CD4-positive, alpha-beta T cell treated with Interleukin-1 beta for 1 hour (primary cell): ENCODE data around the gene PPP2R3A.
"Not testable (repeated sequence)": the region's sequence is repeated elsewhere in the genome, so short reads cannot be mapped to it uniquely, and the experiment has no call there.

Experiments used
- DNase-seq, 2 donors: peaks; one replicate each; pipeline ENCODE4 v3.0.0-alpha.2; 2020 to 2022

Gene PPP2R3A

DNA sequence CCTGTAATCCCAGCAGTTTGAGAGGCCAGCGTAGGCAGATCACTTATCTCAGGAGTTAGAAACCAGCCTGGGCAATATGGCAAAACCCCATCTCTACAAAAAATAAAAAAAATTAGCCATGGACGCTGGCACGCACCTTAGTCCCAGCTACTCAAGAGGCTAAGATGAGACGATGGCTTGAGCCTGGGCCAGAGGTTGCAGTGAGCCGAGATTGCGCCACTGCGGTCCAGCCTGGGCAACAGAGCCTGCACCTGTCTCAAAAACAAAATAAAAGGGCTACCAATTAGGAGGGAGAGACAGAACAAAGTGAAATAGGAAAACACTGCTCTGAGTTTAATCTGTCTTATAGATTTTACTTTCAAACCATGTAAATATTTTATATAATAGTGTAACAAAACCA lies 196.8 kb downstream of the PPP2R3A start:
- no peak for DNase-seq

DNA sequence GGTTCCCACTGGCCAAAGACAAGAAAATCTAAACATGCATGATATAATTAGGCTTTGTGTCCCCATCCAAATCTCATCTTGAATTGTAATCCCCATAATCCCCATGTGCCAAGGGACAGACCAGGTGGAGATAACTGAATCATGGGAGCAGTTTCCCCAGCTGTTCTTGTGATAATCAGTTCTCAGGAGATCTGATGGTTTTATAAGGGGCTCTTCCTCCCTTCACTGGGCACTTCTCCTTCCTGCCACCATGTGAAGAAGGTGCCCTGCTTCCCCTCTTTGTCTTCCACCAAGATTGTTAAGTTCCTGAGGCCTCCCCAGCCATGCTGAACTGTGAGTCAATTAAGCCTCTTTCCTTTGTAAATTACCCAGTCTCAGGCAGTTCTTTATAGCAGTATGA lies 198.1 kb downstream of the PPP2R3A start:
- DNase-seq: not testable (repeated sequence)

DNA sequence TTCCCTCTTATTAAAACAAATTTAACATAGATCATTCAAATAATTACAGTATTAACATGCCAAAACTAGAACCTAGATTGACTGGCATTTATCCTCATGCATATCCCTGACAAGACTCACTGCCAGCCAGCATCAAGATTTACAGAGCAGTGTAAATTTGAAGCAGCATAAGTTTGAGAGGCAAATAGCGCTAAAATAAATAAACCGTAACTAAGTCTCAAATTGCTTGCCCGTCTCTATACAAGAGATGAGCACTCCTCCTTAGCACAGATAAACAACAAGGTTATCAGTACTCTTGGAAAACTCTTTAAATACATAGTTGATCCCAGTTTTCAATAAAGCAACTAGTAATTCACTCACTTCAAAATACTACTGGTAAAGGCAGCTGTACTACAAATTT lies 201.0 kb downstream of the PPP2R3A start:
- no peak for DNase-seq

DNA sequence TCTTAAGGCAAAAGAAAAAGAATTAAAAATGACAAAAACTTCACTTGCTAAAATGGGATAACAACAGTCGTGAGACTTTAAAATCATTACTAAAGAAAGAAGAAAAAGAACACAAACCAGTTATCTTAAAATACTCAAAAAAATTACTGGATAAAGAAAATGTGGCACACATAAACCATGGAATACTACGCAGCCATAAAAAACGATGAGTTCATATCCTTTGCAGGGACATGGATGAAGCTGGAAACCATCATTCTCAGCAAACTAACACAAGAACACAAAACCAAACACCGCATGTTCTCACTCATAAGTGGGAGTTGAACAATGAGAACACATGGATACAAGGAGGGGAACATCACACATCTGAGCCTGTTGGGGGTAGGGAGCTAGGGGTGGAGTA lies 202.7 kb downstream of the PPP2R3A start:
- not testable (repeated sequence) for DNase-seq

DNA sequence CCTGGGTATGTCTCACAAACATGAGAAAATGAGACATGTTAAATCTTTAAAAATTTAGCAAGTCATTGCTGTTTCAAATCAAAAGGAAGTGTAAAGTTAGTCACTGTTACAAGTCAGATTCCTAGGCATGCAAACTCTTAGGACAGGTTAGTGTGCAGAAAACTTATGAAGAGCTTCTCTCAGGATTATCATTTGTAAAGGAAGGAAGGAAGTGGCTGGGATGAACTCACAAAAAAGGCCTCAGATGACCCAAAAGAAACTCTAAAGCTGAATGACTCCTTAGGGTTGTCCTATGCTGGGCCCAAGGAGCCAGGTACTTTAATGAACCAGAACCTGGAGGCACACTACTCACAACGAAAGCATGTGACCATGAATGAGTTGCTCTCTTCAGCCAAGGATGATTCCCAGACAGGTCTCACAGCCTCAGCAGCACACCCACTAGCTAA lies 205.6 kb downstream of the PPP2R3A start:
- no peak for DNase-seq

DNA sequence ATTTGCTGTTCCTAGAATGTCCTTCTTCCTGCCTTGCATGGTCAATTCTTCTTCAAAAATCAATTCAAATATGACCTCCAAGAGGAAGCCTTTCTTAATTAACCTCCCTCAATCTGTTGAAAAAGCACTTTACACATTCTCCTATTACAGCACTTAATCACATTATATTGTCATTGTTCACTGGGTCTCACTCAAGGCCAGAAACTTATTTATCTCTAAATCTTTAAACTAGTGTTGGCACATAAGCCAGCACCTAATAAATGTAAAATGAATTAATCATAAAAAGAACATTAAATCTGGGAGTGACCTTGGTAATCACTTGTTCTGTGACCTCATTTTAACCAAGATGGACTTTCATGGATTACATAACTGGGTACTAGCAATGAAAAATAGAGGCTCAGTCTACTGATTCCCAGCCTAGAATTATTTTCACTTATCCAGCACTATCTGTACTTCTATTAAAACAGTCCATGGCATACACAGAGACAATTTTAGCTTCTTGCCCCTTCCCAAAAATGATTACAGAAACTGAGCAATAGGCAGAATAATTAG lies 208.5 kb downstream of the PPP2R3A start:
- DNase-seq: no peak

- no peak for DNase-seq
These were observed 212.3 kb downstream of the PPP2R3A start for GRCh38 chr3:136177876-136178275.

- no peak for DNase-seq
These were observed 216.2 kb downstream of the PPP2R3A start for GRCh38 chr3:136181741-136182140.

DNA sequence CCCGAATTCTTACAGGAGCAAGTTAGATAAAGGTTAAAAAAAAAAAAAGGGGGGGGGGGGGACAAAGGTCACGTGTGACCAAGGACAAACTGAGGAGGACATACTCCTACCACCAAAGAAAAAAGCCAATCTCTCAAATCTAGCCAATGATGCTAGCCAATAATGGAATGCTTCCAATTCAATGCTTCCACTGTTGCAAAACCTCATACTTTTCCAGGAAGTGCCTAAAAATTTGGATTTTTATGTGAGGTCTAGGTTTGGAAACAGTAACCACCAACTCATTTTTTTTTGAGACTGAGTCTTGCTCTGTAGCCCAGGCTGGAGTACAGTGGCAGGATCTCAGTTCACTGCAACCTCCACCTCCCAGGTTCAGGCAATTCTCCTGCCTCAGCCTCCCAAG lies 219.2 kb downstream of the PPP2R3A start:
- no peak for DNase-seq

DNA sequence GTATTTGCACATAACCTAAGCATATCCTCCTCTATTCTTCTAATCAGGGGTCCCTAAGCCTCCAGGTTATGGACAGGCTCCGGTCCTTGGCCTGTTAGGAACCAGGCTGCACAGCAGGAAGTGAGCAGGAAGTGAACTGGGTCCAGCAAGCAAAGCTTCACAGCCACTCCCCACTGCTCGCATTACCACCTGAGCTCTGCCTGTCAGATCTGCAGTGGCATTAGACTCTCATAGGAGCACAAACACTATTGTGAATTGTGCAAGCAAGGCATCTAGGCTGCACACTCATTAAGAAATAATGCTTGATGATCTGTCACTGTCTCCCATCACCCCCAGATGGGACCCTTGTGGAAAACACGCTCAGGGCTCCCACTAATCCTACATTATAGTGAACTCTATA lies 220.8 kb downstream of the PPP2R3A start:
- DNase-seq: peak in 1 of 2 donors; percentile 28

DNA sequence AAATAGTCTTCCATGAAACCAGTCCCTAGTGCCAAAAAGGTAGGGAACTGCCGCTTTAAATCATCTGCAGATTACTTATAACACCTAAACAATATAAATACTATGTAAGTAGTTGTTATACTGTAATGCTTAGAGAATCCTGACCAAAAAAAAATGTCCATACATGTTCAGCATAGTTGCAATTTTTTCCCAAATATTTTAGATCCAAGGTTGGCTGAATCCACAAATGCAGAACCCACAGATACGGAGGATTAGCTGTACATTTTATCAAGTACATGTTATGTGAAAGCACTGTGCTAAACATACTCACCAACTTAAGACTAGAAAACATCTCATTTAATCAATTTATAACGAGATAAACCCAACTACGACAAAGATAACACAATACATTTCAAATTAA lies 221.3 kb downstream of the PPP2R3A start:
- DNase-seq: no peak

GRCh38 chr3:136187868-136188267 lies 222.3 kb downstream of the PPP2R3A start:
- no peak for DNase-seq

DNA sequence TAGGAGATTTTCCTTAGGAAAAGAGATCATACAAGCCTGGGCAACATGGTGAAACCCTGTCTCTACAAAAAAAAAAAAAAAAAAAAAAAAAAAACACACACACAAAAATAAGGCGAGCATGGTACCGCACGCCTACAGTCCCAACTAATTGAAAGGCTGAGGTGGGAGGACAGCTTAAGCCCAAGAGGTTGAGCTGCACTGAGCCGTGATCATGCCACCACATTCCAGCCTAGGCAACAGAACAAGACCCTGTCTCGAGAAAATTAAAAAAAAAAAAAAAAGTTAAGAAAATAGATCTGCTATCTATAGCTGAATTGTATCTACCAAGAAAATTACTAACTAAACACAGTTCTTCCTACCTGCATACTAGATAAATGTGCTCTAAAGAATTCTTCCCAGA lies 223.5 kb downstream of the PPP2R3A start:
- DNase-seq: no peak

DNA sequence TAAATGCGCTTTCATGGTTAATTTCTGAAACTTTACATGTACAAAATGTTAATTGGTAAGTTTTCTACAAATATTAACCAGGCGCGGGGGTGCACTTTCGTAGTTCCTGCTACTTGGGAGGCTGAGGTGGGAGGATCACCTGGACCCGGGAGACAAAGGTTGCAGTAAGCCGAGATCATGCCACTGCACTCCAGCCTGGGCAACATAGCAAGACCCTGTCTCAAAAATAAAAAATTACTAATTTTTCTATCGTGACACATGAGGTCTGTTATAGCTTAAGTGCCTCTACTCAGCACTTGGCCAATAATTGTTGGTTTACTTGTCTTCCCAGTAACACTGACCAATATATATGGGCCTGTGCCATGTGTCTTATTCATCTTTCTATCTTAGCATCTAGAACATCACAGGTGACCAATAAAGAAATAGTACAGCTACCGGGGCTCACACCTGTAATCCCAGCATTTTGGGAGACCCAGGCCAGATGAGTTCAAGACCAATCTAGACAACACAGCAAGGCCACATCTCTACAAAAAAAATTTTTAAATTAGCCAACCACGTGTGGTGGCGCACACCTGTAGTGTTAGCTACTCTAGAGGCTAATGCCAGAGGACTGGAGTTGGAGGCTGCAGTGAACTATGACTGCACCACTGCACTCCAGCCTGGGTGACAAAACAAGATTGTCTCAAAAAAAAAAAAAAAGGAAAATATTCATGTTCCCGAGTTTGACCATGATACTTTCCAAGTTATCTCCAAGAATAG lies 224.5 kb downstream of the PPP2R3A start:
- DNase-seq: no peak

DNA sequence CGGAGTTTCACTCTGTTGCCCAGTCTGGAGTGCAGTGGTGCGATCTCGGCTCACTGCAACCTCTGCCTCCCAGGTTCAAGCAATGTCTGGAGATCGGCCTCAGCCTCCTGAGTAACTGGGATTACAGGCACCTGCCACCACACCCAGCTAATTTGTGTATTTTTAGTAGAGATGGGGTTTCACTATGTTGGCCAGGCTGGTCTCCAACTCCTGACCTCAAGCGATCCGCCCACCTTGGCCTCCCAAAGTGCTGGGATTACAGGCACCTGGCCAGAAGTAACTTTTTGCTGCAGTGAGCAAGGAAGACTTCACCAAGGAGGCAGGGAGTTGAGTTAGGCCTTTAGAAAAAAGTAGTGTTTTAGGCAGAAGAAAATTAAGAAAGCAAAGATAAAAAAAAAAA lies 226.7 kb downstream of the PPP2R3A start:
- DNase-seq: not testable (repeated sequence)

DNA sequence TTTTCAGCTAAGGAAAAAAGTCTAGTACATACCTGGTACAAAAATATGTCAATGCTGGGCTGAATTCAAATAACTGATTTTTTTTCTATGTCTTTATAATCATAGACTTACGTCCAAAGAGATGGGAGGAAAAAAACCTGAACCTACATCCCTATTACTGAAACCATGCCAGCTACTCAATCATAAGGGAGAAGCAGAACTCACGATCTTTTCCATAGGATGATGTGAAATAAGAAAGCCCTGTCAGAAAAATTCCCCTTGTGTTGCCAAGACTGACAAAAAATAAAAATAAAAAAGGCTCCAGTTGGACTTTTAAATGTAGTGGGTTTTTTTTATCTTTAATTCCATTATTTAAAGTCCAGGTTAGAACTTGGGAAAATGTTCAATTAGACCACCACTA lies 227.3 kb downstream of the PPP2R3A start:
- no peak for DNase-seq

DNA sequence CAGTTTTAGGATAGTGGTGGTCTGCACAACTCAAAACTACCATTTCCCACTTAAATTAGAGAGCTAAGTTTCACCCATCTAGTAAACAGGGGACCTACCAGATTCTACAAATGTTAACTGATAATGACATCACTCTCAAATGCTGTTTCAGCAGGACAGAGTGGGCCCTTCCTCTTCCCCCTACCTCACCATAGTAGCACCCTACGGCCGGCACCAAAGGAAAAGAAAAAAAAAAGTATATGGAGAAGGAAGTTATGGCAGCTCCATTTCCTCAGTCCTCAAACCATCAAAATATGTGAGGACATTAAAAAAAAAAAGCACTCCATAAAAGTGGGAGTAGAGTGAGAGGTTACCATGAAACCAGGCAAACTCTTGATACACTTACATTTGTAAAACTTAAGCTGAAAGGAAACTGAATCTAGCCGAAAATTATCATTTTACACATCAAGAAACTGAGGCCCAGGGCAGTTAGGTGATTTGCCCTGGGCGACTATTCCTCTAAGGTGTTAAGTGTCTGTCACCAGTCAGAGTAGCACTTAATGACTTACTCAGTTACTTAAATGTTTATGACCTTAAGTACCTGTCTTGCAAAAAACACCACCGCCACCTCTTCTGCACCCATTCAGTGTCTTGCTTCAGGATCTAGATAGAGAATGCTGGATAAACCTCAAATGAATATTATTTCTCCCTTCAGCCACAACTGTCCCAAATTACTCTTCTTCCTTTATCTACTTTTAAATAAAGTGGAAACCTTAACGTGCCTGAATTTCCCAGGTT lies 227.9 kb downstream of the PPP2R3A start:
- no peak for DNase-seq

DNA sequence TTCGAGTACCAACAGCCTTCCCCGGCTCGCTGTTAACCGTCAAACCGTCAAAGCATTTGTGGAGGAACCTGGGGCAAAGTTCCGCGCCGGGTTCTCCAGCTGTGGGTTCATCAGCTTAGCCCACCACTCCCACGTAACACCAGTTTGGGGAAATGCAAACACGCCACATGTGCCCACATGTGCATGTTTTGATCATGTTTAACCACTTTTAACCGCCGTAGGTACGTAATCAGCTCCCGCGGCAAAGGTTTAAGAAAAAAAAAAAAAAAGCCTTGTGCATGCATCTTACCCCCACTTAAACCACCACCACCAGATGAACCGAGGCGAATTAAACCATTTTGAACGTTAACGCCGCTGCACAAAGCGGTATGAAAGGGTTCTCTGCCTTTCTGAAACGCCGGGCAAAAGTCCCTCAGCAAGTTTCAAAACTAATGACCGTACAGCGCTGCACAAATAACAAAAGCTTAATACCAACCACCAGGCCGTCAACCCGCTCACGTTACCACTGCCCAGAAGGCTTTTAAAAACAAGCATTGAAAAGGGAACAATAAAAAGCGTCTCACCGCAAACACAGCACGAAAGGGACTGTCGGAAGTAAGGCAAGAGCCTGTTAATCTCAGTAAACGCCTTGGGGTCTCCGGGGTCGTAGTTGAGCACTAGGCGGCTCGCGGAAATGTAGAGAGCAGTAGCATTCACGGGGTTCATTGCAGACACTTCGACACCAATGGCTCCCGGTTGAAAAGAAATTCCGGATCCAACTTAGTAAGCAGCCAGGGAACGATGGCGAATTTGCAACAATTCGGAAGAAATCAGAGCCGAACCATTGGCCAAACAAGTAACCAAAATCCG lies 229.1 kb downstream of the PPP2R3A start:
- DNase-seq: peak; percentile 70 to 78

- peak; percentile 88 to 90 for DNase-seq
These were observed 229.9 kb downstream of the PPP2R3A start for GRCh38 chr3:136195258-136196063.

GRCh38 chr3:136196064-136196400 lies 230.5 kb downstream of the PPP2R3A start, which contains the start of gene MSL2:
TSS of gene MSL2 (minus strand) at chr3:136196335. CDS start at chr3:136195113, 1,222 bp downstream.
- DNase-seq: no peak

DNA sequence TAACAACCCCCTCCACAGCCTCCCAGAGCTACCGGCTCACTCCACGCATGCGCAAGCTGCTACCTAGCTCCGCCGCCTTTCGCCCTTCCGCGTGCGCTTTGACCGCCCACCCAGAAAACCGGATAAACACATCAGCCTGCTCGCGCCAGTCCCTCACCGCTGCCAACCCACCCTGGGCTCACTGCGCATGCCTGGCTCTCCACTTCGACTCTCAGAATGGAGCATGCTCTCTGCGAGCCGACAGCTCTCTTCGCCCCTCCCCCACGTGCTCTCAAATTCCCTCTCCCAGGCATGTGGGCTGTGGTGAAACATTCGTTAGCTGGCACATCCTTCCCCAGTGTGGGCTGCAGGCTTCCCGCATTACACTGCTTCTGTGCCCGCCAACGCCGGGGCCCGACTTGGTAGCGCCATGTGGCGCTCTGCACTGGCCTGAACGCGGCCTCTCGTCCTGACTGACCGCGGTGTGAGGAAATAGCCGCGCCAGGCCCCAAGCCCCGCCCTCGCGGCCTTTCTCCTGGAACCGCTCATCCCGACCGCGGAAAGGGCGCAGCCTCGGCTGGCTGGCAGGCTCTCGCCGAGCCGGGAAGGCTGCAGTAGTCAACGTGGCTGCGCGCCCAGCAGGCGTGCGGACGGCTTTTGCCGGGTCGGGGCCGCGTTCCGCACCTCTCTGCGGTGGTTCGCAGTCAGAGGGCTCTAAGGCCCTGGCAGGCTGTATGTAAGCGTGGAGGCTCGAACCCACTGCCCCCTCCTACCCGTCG lies 231.1 kb downstream of the PPP2R3A start:
- DNase-seq: peak; percentile 98 to 99
